Smooth muscle cell (in vitro differentiated cells): ENCODE results near the gene SLITRK1. TPM values are rescaled to one million over a fixed set of nuclear protein-coding genes. Genes with fewer than 3 reads are reported as not detected.

Experiments used
- DNase-seq: peaks from one replicate; lab custom pipeline; 2025; ENCODE audit not compliant: unreplicated experiment; lab: John Stamatoyannopoulos, UW
- H2AFZ ChIP-seq: fragments of 200-600 bp; sonication (generic); 2 replicates; pipeline ENCODE4 v1.6.0; 2016; ENCODE audit warnings: antibody characterized with exemption, low read depth, mild to moderate bottlenecking
- H3F3A ChIP-seq: fragments of 200-600 bp; sonication (generic); 2 replicates; pipeline ENCODE4 v1.6.0; 2017; ENCODE audit warnings: antibody characterized with exemption, low read depth
- H3K27ac ChIP-seq: fragments of 200-600 bp; sonication (generic); 2 replicates; pipeline ENCODE4 v1.5.1; 2016; ENCODE audit warnings: low read depth, mild to moderate bottlenecking
- H3K27me3 ChIP-seq: fragments of 200-600 bp; sonication (generic); 2 replicates; pipeline ENCODE4 v1.6.1; 2016; ENCODE audit warnings: low read depth, mild to moderate bottlenecking
- H3K36me3 ChIP-seq: fragments of 200-600 bp; sonication (generic); 2 replicates; pipeline ENCODE4 v1.5.1; 2016; ENCODE audit warnings: low read depth
- H3K4me1 ChIP-seq: fragments of 200-600 bp; sonication (generic); 2 replicates; pipeline ENCODE4 v1.5.1; 2016; ENCODE audit warnings: low read depth
- H3K4me2 ChIP-seq: fragments of 200-600 bp; sonication (generic); 2 replicates; pipeline ENCODE4 v1.6.0; 2016; ENCODE audit warnings: mild to moderate bottlenecking
- H3K4me3 ChIP-seq: fragments of 200-600 bp; sonication (generic); 2 replicates; pipeline ENCODE4 v1.5.1; 2016; ENCODE audit warnings: mild to moderate bottlenecking
- H3K79me2 ChIP-seq: fragments of 200-600 bp; sonication (generic); 2 replicates; pipeline ENCODE4 v1.6.0; 2016; ENCODE audit warnings: low read depth, mild to moderate bottlenecking
- H3K9ac ChIP-seq: fragments of 200-600 bp; sonication (generic); 2 replicates; pipeline ENCODE4 v1.6.0; 2016; ENCODE audit warnings: low read depth
- H3K9me3 ChIP-seq: fragments of 200-600 bp; sonication (generic); replicated peaks from 2 replicates; pipeline ENCODE4 v1.5.1; 2016; ENCODE audit warnings: low read depth
- H4K20me1 ChIP-seq: fragments of 200-600 bp; sonication (generic); 2 replicates; pipeline ENCODE4 v1.6.0; 2016; ENCODE audit warnings: low read depth
- WGBS: methylation state at CpG from one replicate; pipeline ENCODE4 v1.1.7; 2016; ENCODE audit warnings: low lambda C conversion rate; 5-methylcytosine and 5-hydroxymethylcytosine counted together
- polyA plus RNA-seq: library from polyadenylated mRNA; unstranded; fragments of >200 nt; fragmentation: Nextera tagmentation; extraction: Ambion mirVana; gene quantifications from 2 replicates; pipeline ENCODE4 v1.2.1, GENCODE V29; 2016
- total RNA-seq: library from RNA; depleted of rRNA; stranded (reverse); fragments of >200 nt; gene quantifications from 2 replicates; pipeline ENCODE4 v1.2.3, GENCODE V29; 2014
- TF ChIP-seq, protein P1 (sequence below): fragments of 200-600 bp; sonication (generic); IDR thresholded peaks from 2 replicates; pipeline ENCODE4 v1.5.1; 2017; ENCODE audit warnings: borderline replicate concordance, mild to moderate bottlenecking, antibody characterized with exemption; ENCODE audit not compliant: insufficient read depth, poor library complexity, severe bottlenecking

The SLITRK1 gene
- total and polyA plus RNA-seq, 2 experiments from 2014 or later: not detected

GRCh38 chr13:83879431-83880171 lies 2.7 kb downstream of the SLITRK1 start:
- WGBS: 18% methylated on average over 33 of the region's 33 CpGs
- Histone ChIP-seq H3K27ac (no peak overlapping the region), H3K4me3 (peak overlapping the region; percentile 29)

DNA sequence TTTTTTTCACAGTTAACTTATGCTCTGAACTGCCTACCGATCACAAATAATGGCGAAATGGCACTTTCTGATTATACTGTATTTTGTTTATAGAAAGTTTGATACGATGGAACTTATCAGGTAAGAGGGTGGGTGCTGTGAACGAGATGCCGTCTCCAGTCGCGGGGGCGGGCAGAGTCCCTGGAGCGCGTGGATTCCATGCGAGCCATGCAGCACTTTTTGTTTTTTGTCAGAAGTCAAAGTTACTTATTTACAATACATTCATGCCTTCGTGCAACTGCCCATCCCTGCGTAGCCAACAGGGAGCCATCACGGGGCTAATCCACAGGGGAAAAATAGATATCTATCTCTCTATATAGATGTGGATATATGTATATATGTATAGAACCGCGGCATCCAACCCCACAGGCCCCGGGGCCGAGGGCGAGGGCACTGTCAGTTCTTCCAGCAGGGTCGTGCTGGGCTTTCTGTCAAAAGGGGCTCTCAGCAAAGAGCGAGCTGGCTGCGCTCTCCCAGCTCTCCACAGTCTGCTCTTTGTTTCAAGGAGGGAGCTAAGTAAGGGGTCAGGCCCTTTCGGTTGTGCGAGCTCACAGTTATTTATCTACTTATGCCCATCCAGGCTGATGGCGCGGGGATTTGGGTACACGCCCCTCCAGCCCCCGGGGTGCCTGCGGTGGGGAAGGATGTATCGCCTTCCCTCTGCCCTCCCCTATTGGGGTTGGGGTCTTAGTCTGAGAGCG lies 3.4 kb downstream of the SLITRK1 start:
- TF ChIP-seq, protein P1, sequence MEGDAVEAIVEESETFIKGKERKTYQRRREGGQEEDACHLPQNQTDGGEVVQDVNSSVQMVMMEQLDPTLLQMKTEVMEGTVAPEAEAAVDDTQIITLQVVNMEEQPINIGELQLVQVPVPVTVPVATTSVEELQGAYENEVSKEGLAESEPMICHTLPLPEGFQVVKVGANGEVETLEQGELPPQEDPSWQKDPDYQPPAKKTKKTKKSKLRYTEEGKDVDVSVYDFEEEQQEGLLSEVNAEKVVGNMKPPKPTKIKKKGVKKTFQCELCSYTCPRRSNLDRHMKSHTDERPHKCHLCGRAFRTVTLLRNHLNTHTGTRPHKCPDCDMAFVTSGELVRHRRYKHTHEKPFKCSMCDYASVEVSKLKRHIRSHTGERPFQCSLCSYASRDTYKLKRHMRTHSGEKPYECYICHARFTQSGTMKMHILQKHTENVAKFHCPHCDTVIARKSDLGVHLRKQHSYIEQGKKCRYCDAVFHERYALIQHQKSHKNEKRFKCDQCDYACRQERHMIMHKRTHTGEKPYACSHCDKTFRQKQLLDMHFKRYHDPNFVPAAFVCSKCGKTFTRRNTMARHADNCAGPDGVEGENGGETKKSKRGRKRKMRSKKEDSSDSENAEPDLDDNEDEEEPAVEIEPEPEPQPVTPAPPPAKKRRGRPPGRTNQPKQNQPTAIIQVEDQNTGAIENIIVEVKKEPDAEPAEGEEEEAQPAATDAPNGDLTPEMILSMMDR: no peak
- Histone ChIP-seq H3K9me3 (no peaks in the 10 kb centered on the region), H3K4me3 (peak overlapping the region; percentile 29), H2AFZ (no peak overlapping the region), H3K27ac (no peak overlapping the region), H4K20me1 (no peaks in the 10 kb centered on the region), H3K9ac (no peak overlapping the region), H3K36me3 (no peaks in the 10 kb centered on the region), H3K27me3 (peaks cover 75% of the 10 kb centered on the region), H3F3A (no peaks in the 10 kb centered on the region), H3K4me2 (peak overlapping the region; percentile 64), H3K4me1 (peaks cover 37% of the 10 kb centered on the region), H3K79me2 (no peaks in the 10 kb centered on the region)
- no peak for DNase-seq
- WGBS: 19% methylated on average over 31 of the region's 31 CpGs

More at GRCh38 chr13:83879431-83880171, 2.7 kb downstream of the SLITRK1 start:
- H3K27me3 ChIP-seq: peaks cover 83% of the 10 kb centered on the region
- H3F3A ChIP-seq: no peaks in the 10 kb centered on the region
- no peaks in the 10 kb centered on the region for H3K9me3 ChIP-seq
- no peaks in the 10 kb centered on the region for H4K20me1 ChIP-seq
- no peak overlapping the region for H3K9ac ChIP-seq
- TF ChIP-seq, protein P1: no peak
- peak overlapping the region; percentile 64 for H3K4me2 ChIP-seq
- no peak overlapping the region for H2AFZ ChIP-seq
- no peaks in the 10 kb centered on the region for H3K79me2 ChIP-seq
- H3K36me3 ChIP-seq: no peaks in the 10 kb centered on the region
- no peak for DNase-seq
- H3K4me1 ChIP-seq: peaks cover 37% of the 10 kb centered on the region

DNA sequence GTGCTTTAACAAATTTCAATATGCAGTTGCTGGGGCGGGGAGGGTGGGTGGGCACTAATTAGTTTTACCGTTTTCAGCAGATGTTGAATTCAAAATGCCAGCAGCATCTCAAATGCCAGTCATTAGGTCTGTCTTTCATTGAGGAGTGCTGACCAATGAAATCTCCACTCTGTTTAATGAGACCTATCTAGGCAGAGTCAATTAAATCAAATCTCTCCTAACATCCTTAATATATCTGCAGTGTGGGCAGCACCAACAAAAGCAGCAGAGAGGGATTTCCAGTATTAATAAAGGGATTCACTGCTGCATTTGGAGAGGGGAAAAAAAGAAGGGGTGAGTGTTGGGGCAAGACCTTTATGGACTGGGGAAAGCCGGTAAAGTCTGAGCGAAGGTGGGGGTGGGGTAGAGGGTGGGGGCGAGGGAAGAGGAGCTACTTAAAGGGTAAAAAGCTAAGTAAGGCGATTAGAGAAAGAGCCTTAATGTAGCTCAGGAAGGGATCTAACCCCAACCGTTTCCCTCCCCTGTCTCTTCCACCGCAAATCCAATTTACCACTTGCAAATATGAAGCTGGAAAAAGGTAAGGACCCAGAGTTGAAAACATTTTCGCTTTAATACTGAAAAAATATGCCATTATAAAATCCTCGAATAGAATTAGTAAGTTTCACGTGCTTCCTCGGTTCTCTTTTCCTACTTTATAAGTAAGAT lies 4.5 kb downstream of the SLITRK1 start:
- Histone ChIP-seq H3K27me3 (peaks cover 65% of the 10 kb centered on the region), H3K36me3 (no peaks in the 10 kb centered on the region)

More for the DNA sequence above, 4.5 kb downstream of the SLITRK1 start:
- Histone ChIP-seq H3K4me2 (no peak overlapping the region), H4K20me1 (no peaks in the 10 kb centered on the region), H3K9ac (no peak overlapping the region), H3K9me3 (no peaks in the 10 kb centered on the region), H3K79me2 (no peaks in the 10 kb centered on the region), H2AFZ (no peak overlapping the region), H3K4me1 (peaks cover 37% of the 10 kb centered on the region), H3K27ac (no peak overlapping the region), H3F3A (no peaks in the 10 kb centered on the region), H3K4me3 (no peak overlapping the region)
- WGBS: 29% methylated on average over 12 of the region's 12 CpGs
- no peak for DNase-seq
- TF ChIP-seq, protein P1: no peak
